ENCODE data around the gene GLB1L.

GLB1L gene

GRCh38 chr2:219291394-219291793, 46.1 kb upstream of the GLB1L start:
- Histone ChIP-seq H3K79me1 (ENCODE audit: low read length) (no peaks in the 10 kb centered on the region), H3K4me3 (ENCODE audit: low read length) (no peak overlapping the region), H3K27ac (ENCODE audit: low read depth, low read length) (no peak overlapping the region), H2AK5ac (ENCODE audit: low read length) (no peak overlapping the region), H3K36me3 (ENCODE audit: control insufficient read depth, insufficient read depth, low read length) (no peaks in the 10 kb centered on the region), H3K18ac (ENCODE audit: low read length) (no peak overlapping the region), H2BK120ac (ENCODE audit: low read depth, low read length) (no peak overlapping the region), H2BK5ac (ENCODE audit: low read length) (no peak overlapping the region), H3K4ac (ENCODE audit: low read depth, low read length) (no peak overlapping the region), H3K4me1 (ENCODE audit: control insufficient read depth, low read depth, low read length) (no peaks in the 10 kb centered on the region), H4K8ac (ENCODE audit: low read depth, low read length) (no peak overlapping the region), H3K9ac (ENCODE audit: low read length) (no peak overlapping the region), H3K23ac (ENCODE audit: low read length) (no peak overlapping the region), H2BK15ac (replicated peaks; ENCODE audit: low read depth) (no peak overlapping the region), H3K56ac (ENCODE audit: low read length) (no peak overlapping the region), H3K79me2 (ENCODE audit: control insufficient read depth, insufficient read depth, low read length) (no peaks in the 10 kb centered on the region), H4K5ac (ENCODE audit: low read length) (no peak overlapping the region), H3K4me2 (ENCODE audit: low read length) (no peak overlapping the region), H3K27me3 (ENCODE audit: insufficient read depth, low read length, poor library complexity) (no peaks in the 10 kb centered on the region)
- no peak for DNase-seq
- WGBS (ENCODE audit: extremely low coverage, insufficient coverage, low lambda C conversion rate): no CpG with 5 or more reads among the region's 7 CpGs

- no peak overlapping the region for H4K8ac ChIP-seq (ENCODE audit: low read depth, low read length)
- no peak overlapping the region for H3K18ac ChIP-seq (ENCODE audit: low read length)
- H3K36me3 ChIP-seq (ENCODE audit: control insufficient read depth, insufficient read depth, low read length): no peaks in the 10 kb centered on the region
- DNase-seq: no peak
- no peak overlapping the region for H3K27ac ChIP-seq (ENCODE audit: low read depth, low read length)
- no peak overlapping the region for H3K4me2 ChIP-seq (ENCODE audit: low read length)
- no peak overlapping the region for H3K4ac ChIP-seq (ENCODE audit: low read depth, low read length)
- H3K9ac ChIP-seq (ENCODE audit: low read length): no peak overlapping the region
- H4K5ac ChIP-seq (ENCODE audit: low read length): no peak overlapping the region
- no peaks in the 10 kb centered on the region for H3K79me2 ChIP-seq (ENCODE audit: control insufficient read depth, insufficient read depth, low read length)
- H2AK5ac ChIP-seq (ENCODE audit: low read length): no peak overlapping the region
- no peak overlapping the region for H3K4me3 ChIP-seq (ENCODE audit: low read length)
- H3K27me3 ChIP-seq (ENCODE audit: insufficient read depth, low read length, poor library complexity): no peaks in the 10 kb centered on the region
- no CpG with 5 or more reads among the region's 16 CpGs for WGBS (ENCODE audit: extremely low coverage, insufficient coverage, low lambda C conversion rate)
- H3K56ac ChIP-seq (ENCODE audit: low read length): no peak overlapping the region
- no peak overlapping the region for H2BK15ac ChIP-seq (replicated peaks; ENCODE audit: low read depth)
- H2BK120ac ChIP-seq (ENCODE audit: low read depth, low read length): no peak overlapping the region
- H3K79me1 ChIP-seq (ENCODE audit: low read length): no peaks in the 10 kb centered on the region
- peaks cover 2% of the 10 kb centered on the region for H3K4me1 ChIP-seq (ENCODE audit: control insufficient read depth, low read depth, low read length)
- H2BK5ac ChIP-seq (ENCODE audit: low read length): no peak overlapping the region
- H3K23ac ChIP-seq (ENCODE audit: low read length): no peak overlapping the region
Observed at GRCh38 chr2:219290381-219291171, 45.3 kb upstream of the GLB1L start.

GRCh38 chr2:219289537-219290361, 44.5 kb upstream of the GLB1L start:
- WGBS (ENCODE audit: extremely low coverage, insufficient coverage, low lambda C conversion rate): no CpG with 5 or more reads among the region's 16 CpGs
- no peak overlapping the region for H3K18ac ChIP-seq (ENCODE audit: low read length)
- H4K8ac ChIP-seq (ENCODE audit: low read depth, low read length): no peak overlapping the region
- no peaks in the 10 kb centered on the region for H3K36me3 ChIP-seq (ENCODE audit: control insufficient read depth, insufficient read depth, low read length)
- H3K56ac ChIP-seq (ENCODE audit: low read length): no peak overlapping the region
- H3K9ac ChIP-seq (ENCODE audit: low read length): no peak overlapping the region
- no peak overlapping the region for H2AK5ac ChIP-seq (ENCODE audit: low read length)
- no peak overlapping the region for H3K4me3 ChIP-seq (ENCODE audit: low read length)
- DNase-seq: no peak
- no peaks in the 10 kb centered on the region for H3K27me3 ChIP-seq (ENCODE audit: insufficient read depth, low read length, poor library complexity)
- H2BK120ac ChIP-seq (ENCODE audit: low read depth, low read length): no peak overlapping the region
- no peak overlapping the region for H3K27ac ChIP-seq (ENCODE audit: low read depth, low read length)
- H3K79me2 ChIP-seq (ENCODE audit: control insufficient read depth, insufficient read depth, low read length): no peaks in the 10 kb centered on the region
- H2BK15ac ChIP-seq (replicated peaks; ENCODE audit: low read depth): no peak overlapping the region
- no peak overlapping the region for H3K4me2 ChIP-seq (ENCODE audit: low read length)
- H2BK5ac ChIP-seq (ENCODE audit: low read length): no peak overlapping the region
- H4K5ac ChIP-seq (ENCODE audit: low read length): no peak overlapping the region
- peaks cover 2% of the 10 kb centered on the region for H3K4me1 ChIP-seq (ENCODE audit: control insufficient read depth, low read depth, low read length)
- no peaks in the 10 kb centered on the region for H3K79me1 ChIP-seq (ENCODE audit: low read length)
- H3K23ac ChIP-seq (ENCODE audit: low read length): no peak overlapping the region
- H3K4ac ChIP-seq (ENCODE audit: low read depth, low read length): no peak overlapping the region

- no peak overlapping the region for H2BK5ac ChIP-seq (ENCODE audit: low read length)
- H3K4me2 ChIP-seq (ENCODE audit: low read length): no peak overlapping the region
- H3K27ac ChIP-seq (ENCODE audit: low read depth, low read length): no peak overlapping the region
- no peak overlapping the region for H2BK120ac ChIP-seq (ENCODE audit: low read depth, low read length)
- H4K5ac ChIP-seq (ENCODE audit: low read length): no peak overlapping the region
- no peak overlapping the region for H3K56ac ChIP-seq (ENCODE audit: low read length)
- WGBS (ENCODE audit: extremely low coverage, insufficient coverage, low lambda C conversion rate): no CpG with 5 or more reads among the region's 6 CpGs
- H3K4ac ChIP-seq (ENCODE audit: low read depth, low read length): no peak overlapping the region
- no peaks in the 10 kb centered on the region for H3K36me3 ChIP-seq (ENCODE audit: control insufficient read depth, insufficient read depth, low read length)
- H4K8ac ChIP-seq (ENCODE audit: low read depth, low read length): no peak overlapping the region
- H3K9ac ChIP-seq (ENCODE audit: low read length): no peak overlapping the region
- H3K4me3 ChIP-seq (ENCODE audit: low read length): no peak overlapping the region
- H3K23ac ChIP-seq (ENCODE audit: low read length): no peak overlapping the region
- H3K18ac ChIP-seq (ENCODE audit: low read length): no peak overlapping the region
- no peaks in the 10 kb centered on the region for H3K27me3 ChIP-seq (ENCODE audit: insufficient read depth, low read length, poor library complexity)
- peaks cover 2% of the 10 kb centered on the region for H3K4me1 ChIP-seq (ENCODE audit: control insufficient read depth, low read depth, low read length)
- H2AK5ac ChIP-seq (ENCODE audit: low read length): no peak overlapping the region
- no peaks in the 10 kb centered on the region for H3K79me2 ChIP-seq (ENCODE audit: control insufficient read depth, insufficient read depth, low read length)
- H2BK15ac ChIP-seq (replicated peaks; ENCODE audit: low read depth): no peak overlapping the region
- no peaks in the 10 kb centered on the region for H3K79me1 ChIP-seq (ENCODE audit: low read length)
- no peak for DNase-seq
Observed at GRCh38 chr2:219289195-219289536, 43.9 kb upstream of the GLB1L start.

GRCh38 chr2:219287580-219288265, 42.5 kb upstream of the GLB1L start:
- H3K79me1 ChIP-seq (ENCODE audit: low read length): no peaks in the 10 kb centered on the region

More at GRCh38 chr2:219287580-219288265, 42.5 kb upstream of the GLB1L start:
- H3K27me3 ChIP-seq (ENCODE audit: insufficient read depth, low read length, poor library complexity): no peaks in the 10 kb centered on the region
- H3K56ac ChIP-seq (ENCODE audit: low read length): no peak overlapping the region
- H4K8ac ChIP-seq (ENCODE audit: low read depth, low read length): no peak overlapping the region
- WGBS (ENCODE audit: extremely low coverage, insufficient coverage, low lambda C conversion rate): no CpG with 5 or more reads among the region's 10 CpGs
- no peak overlapping the region for H3K4me2 ChIP-seq (ENCODE audit: low read length)
- H4K5ac ChIP-seq (ENCODE audit: low read length): no peak overlapping the region
- H3K9ac ChIP-seq (ENCODE audit: low read length): no peak overlapping the region
- H3K36me3 ChIP-seq (ENCODE audit: control insufficient read depth, insufficient read depth, low read length): no peaks in the 10 kb centered on the region
- no peak overlapping the region for H3K23ac ChIP-seq (ENCODE audit: low read length)
- H3K4me3 ChIP-seq (ENCODE audit: low read length): no peak overlapping the region
- H2BK120ac ChIP-seq (ENCODE audit: low read depth, low read length): no peak overlapping the region
- H2AK5ac ChIP-seq (ENCODE audit: low read length): no peak overlapping the region
- H3K18ac ChIP-seq (ENCODE audit: low read length): no peak overlapping the region
- H3K79me2 ChIP-seq (ENCODE audit: control insufficient read depth, insufficient read depth, low read length): no peaks in the 10 kb centered on the region
- H3K4ac ChIP-seq (ENCODE audit: low read depth, low read length): peak overlapping the region; percentile 19
- H3K4me1 ChIP-seq (ENCODE audit: control insufficient read depth, low read depth, low read length): peaks cover 2% of the 10 kb centered on the region
- H2BK5ac ChIP-seq (ENCODE audit: low read length): no peak overlapping the region
- DNase-seq: no peak
- no peak overlapping the region for H3K27ac ChIP-seq (ENCODE audit: low read depth, low read length)
- H2BK15ac ChIP-seq (replicated peaks; ENCODE audit: low read depth): no peak overlapping the region
